Activated effector memory CD4-positive, alpha-beta T cell treated with anti-CD3 and anti-CD28 coated beads, Interleukin-2, amount 50 U/mL, for 16 hours (primary cell): ENCODE data around the gene DDX43.
A peak's percentile ranks its signal among the peaks of the same experiment; 100 is the strongest.
"Not testable (repeated sequence)": the region's sequence is repeated elsewhere in the genome, so short reads cannot be mapped to it uniquely, and the experiment has no call there.

Experiments used
- DNase-seq: peaks from one replicate; pipeline ENCODE4 v3.0.0-alpha.2; 2020

DDX43 gene

GRCh38 chr6:73394577-73395354 lies at the start of gene DDX43:
TSS of gene DDX43 (plus strand) at chr6:73394828. CDS start at chr6:73394906, 78 bp downstream.
- peak; percentile 80 for DNase-seq

- no peak for DNase-seq
These were observed 46.0 kb upstream of the DDX43 start for GRCh38 chr6:73348550-73349204.

GRCh38 chr6:73349311-73349710 lies 45.3 kb upstream of the DDX43 start:
- no peak for DNase-seq

- no peak for DNase-seq
These were observed 40.7 kb upstream of the DDX43 start, which contains the start of gene DPPA5 for GRCh38 chr6:73353636-73354593. TSS of gene DPPA5 (minus strand) at chr6:73354276. CDS start at chr6:73354225, 51 bp downstream.

- no peak for DNase-seq
These were observed 32.3 kb upstream of the DDX43 start, which contains the start of gene KHDC3L for GRCh38 chr6:73362358-73362757. TSS of gene KHDC3L (plus strand) at chr6:73362658. CDS start at chr6:73362730, 72 bp downstream.

GRCh38 chr6:73362869-73363536 lies 31.6 kb upstream of the DDX43 start:
- DNase-seq = no peak

GRCh38 chr6:73363537-73363875 lies 31.1 kb upstream of the DDX43 start:
- no peak for DNase-seq

GRCh38 chr6:73364121-73364520 lies 30.5 kb upstream of the DDX43 start:
- DNase-seq = no peak

- no peak for DNase-seq
These were observed 30.1 kb upstream of the DDX43 start for GRCh38 chr6:73364549-73364948.

- DNase-seq = no peak
These were observed 26.8 kb upstream of the DDX43 start for GRCh38 chr6:73367761-73368355.

- DNase-seq = no peak
These were observed 26.0 kb upstream of the DDX43 start for GRCh38 chr6:73368675-73369074.

GRCh38 chr6:73369157-73369556 lies 25.5 kb upstream of the DDX43 start:
- no peak for DNase-seq

GRCh38 chr6:73369563-73369962 lies 25.1 kb upstream of the DDX43 start, which contains the start of gene OOEP:
TSS of gene OOEP (minus strand) at chr6:73369897. CDS start at chr6:73369792, 105 bp downstream.
- DNase-seq = no peak

GRCh38 chr6:73371984-73372383 lies 22.6 kb upstream of the DDX43 start:
- DNase-seq = no peak

- DNase-seq = no peak
These were observed 22.1 kb upstream of the DDX43 start for GRCh38 chr6:73372516-73372915.

GRCh38 chr6:73375216-73375615 lies 19.4 kb upstream of the DDX43 start:
- DNase-seq = no peak

- DNase-seq = no peak
These were observed 17.4 kb upstream of the DDX43 start for GRCh38 chr6:73377225-73377624.

- DNase-seq = not testable (repeated sequence)
These were observed 13.1 kb upstream of the DDX43 start for GRCh38 chr6:73381531-73381930.

- no peak for DNase-seq
These were observed 12.0 kb upstream of the DDX43 start for GRCh38 chr6:73382462-73383113.

- DNase-seq = no peak
These were observed 6.2 kb upstream of the DDX43 start for GRCh38 chr6:73388433-73388799.

GRCh38 chr6:73388800-73389512 lies 5.7 kb upstream of the DDX43 start:
- DNase-seq = peak; percentile 87
